A549 (cell line): ENCODE measurements around the gene NREP. TPM values are rescaled to one million over a fixed set of nuclear protein-coding genes. Genes with fewer than 3 reads are reported as not detected.

Experiments
- ATAC-seq, 2 experiments: fragments of 200-7000 bp in 1 of 2; fragments of >200 bp in 1 of 2; cut with Nextera tagmentation in 1 of 2; cut with Tn5 transposase in 1 of 2; 3 replicates each; pipeline versions ENCODE4 v1.8.0 to v1.9.1; 2018 to 2020; ENCODE audit warnings: mild to moderate bottlenecking in 1 of 2, moderate library complexity in 1 of 2
- CTCF ChIA-PET: fragments of 300-600 bp; sonication (Branson Sonifier 250); formaldehyde crosslinking; extraction: SDS; loops from one replicate; lab custom pipeline; 2021; ENCODE audit warnings: antibody characterized with exemption, inconsistent platforms; lab: Yijun Ruan, JAX
- POLR2A ChIA-PET: fragments of 350-600 bp; formaldehyde crosslinking; extraction: SDS; loops from one replicate; lab custom pipeline; 2021; ENCODE audit warnings: antibody characterized with exemption, inconsistent platforms; lab: Yijun Ruan, JAX
- DNase-seq, 2 experiments: peaks; one replicate each; pipeline versions ENCODE4 v3.0.0 to v3.0.0-alpha.2; 2011 to 2016; ENCODE audit warnings: low read depth in 1 of 2, low spot score in 1 of 2
- FAIRE-seq: peaks from 2 replicates; lab custom pipeline; 2011; peaks lifted over from hg19 to GRCh38; lab: Jason Lieb, UNC
- H3K27ac ChIP-seq, 2 experiments: fragments of >200 bp; sonication (Bioruptor Twin); formaldehyde crosslinking; 3 replicates each; pipeline ENCODE4 v1.5.1; 2016 to 2017
- H3K4me1 ChIP-seq: fragments of >200 bp; sonication (Bioruptor Twin); formaldehyde crosslinking; 3 replicates; pipeline ENCODE4 v1.6.1; 2016
- H3K4me2 ChIP-seq: fragments of >200 bp; sonication (Bioruptor Twin); formaldehyde crosslinking; 3 replicates; pipeline ENCODE4 v1.6.1; 2016
- H3K4me3 ChIP-seq: fragments of >200 bp; sonication (Bioruptor Twin); formaldehyde crosslinking; 3 replicates; pipeline ENCODE4 v1.5.1; 2016
- H3K9me3 ChIP-seq: fragments of >200 bp; sonication (Bioruptor Twin); formaldehyde crosslinking; 3 replicates; pipeline ENCODE4 v1.6.1; 2016
- BHLHE40 ChIP-seq: IDR thresholded peaks from 2 replicates; pipeline ENCODE4 v1.6.1; 2012; ENCODE audit warnings: low read depth, low read length, inconsistent platforms
- CBX8 ChIP-seq: fragments of 200-600 bp; sonication (generic); IDR thresholded peaks from 2 replicates; pipeline ENCODE4 v1.6.1; 2016
- CEBPB ChIP-seq, 2 experiments: fragments of >200 bp in 1 of 2; sonication (Bioruptor Twin) in 1 of 2; formaldehyde crosslinking in 1 of 2; IDR thresholded peaks; 2 replicates each; pipeline ENCODE4 v1.6.1; 2012 to 2016
- CHD2 ChIP-seq: fragments of 150-350 bp; IDR thresholded peaks from 2 replicates; pipeline ENCODE4 v1.6.1; 2014; ENCODE audit warnings: low read length; ENCODE audit not compliant: partially characterized antibody
- CHD4 ChIP-seq: fragments of 200-600 bp; sonication (generic); IDR thresholded peaks from 2 replicates; pipeline ENCODE4 v1.6.1; 2016; ENCODE audit warnings: antibody characterized with exemption, mild to moderate bottlenecking, borderline replicate concordance
- CTCF ChIP-seq: fragments of >200 bp; sonication (Bioruptor Twin); formaldehyde crosslinking; IDR thresholded peaks from 3 replicates; pipeline ENCODE4 v1.5.1; 2016
- E2F6 ChIP-seq: IDR thresholded peaks from 2 replicates; pipeline ENCODE4 v1.6.1; 2012; ENCODE audit warnings: low read depth, borderline replicate concordance
- ESRRA ChIP-seq: fragments of 150-350 bp; IDR thresholded peaks from 2 replicates; pipeline ENCODE4 v1.6.1; 2014; ENCODE audit warnings: mild to moderate bottlenecking, low read length, borderline replicate concordance
- GATA3 ChIP-seq: IDR thresholded peaks from 2 replicates; pipeline ENCODE4 v1.6.1; 2012; ENCODE audit warnings: borderline replicate concordance
- HES2 ChIP-seq: fragments of >200 bp; sonication (Bioruptor Twin); formaldehyde crosslinking; IDR thresholded peaks from 2 replicates; pipeline ENCODE4 v1.6.1; 2016
- HOXB13 ChIP-seq: fragments of 250-450 bp; sonication (Bioruptor Pico); IDR thresholded peaks from 2 replicates; pipeline ENCODE4 v1.5.0; 2020; ENCODE audit warnings: low read depth, mild to moderate bottlenecking, moderate library complexity
- MAFK ChIP-seq: fragments of 450-650 bp; IDR thresholded peaks from 2 replicates; pipeline ENCODE4 v1.6.1; 2014; ENCODE audit not compliant: partially characterized antibody
- MAZ ChIP-seq: fragments of 150-350 bp; IDR thresholded peaks from 2 replicates; pipeline ENCODE4 v1.6.1; 2014; ENCODE audit warnings: antibody characterized with exemption, low read depth, low read length, borderline replicate concordance
- NPAS2 ChIP-seq: fragments of 250-450 bp; sonication (Bioruptor Pico); IDR thresholded peaks from 2 replicates; pipeline ENCODE4 v1.8.0; 2022; ENCODE audit warnings: mild to moderate bottlenecking, moderate library complexity, borderline replicate concordance
- NR3C1 ChIP-seq: fragments of >200 bp; sonication (Bioruptor Twin); formaldehyde crosslinking; IDR thresholded peaks from 3 replicates; pipeline ENCODE4 v1.6.1; 2017
- PBX3 ChIP-seq: IDR thresholded peaks from 2 replicates; pipeline ENCODE4 v1.6.1; 2012
- PHF8 ChIP-seq: fragments of 200-600 bp; sonication (generic); IDR thresholded peaks from 2 replicates; pipeline ENCODE4 v1.6.1; 2016; ENCODE audit warnings: low read depth, mild to moderate bottlenecking, antibody characterized with exemption, moderate library complexity, borderline replicate concordance
- RARB ChIP-seq: fragments of 250-450 bp; sonication (Bioruptor Pico); IDR thresholded peaks from 2 replicates; pipeline ENCODE4 v1.8.0; 2021; ENCODE audit warnings: mild to moderate bottlenecking, moderate library complexity
- RCOR1 ChIP-seq: fragments of 150-350 bp; IDR thresholded peaks from 2 replicates; pipeline ENCODE4 v1.6.1; 2014; ENCODE audit warnings: antibody characterized with exemption, low read length, low read depth
- RFX5 ChIP-seq: fragments of 450-650 bp; IDR thresholded peaks from 2 replicates; pipeline ENCODE4 v1.7.1; 2014; ENCODE audit warnings: antibody characterized with exemption, mild to moderate bottlenecking, moderate library complexity
- SMC3 ChIP-seq: fragments of >200 bp; sonication (Bioruptor Twin); formaldehyde crosslinking; IDR thresholded peaks from 3 replicates; pipeline ENCODE4 v1.6.1; 2018; ENCODE audit warnings: inconsistent platforms
- TP53 ChIP-seq: fragments of 250-450 bp; sonication (Bioruptor Pico); IDR thresholded peaks from 2 replicates; pipeline ENCODE4 v1.5.0; 2021; ENCODE audit warnings: mild to moderate bottlenecking, moderate library complexity
- ZC3H11A ChIP-seq: fragments of 450-650 bp; IDR thresholded peaks from 2 replicates; pipeline ENCODE4 v1.6.1; 2014; ENCODE audit warnings: antibody characterized with exemption, mild to moderate bottlenecking
- whole genome bisulfite sequencing: methylation state at CpG from one replicate; pipeline ENCODE4 v1.1.6; 2017; ENCODE audit errors: missing lambda C conversion rate; 5-methylcytosine and 5-hydroxymethylcytosine counted together
- polyA plus RNA-seq, 4 experiments: library from polyadenylated mRNA; depleted of rRNA in 3 of 4; stranded (reverse); fragments of >200 nt; fragmentation: RNase III in 1 of 4; extraction: RNeasy Plus Mini Kit Qiagen cat#74134 plus additional on column Dnase treatment in 1 of 4; gene quantifications; 2 replicates in 3 of 4; 3 replicates in 1 of 4; pipeline ENCODE4 v1.2.3, GENCODE V29; 2011 to 2017
- TF ChIP-seq, protein P1 (sequence below): IDR thresholded peaks from 2 replicates; pipeline ENCODE4 v1.6.1; 2012
- TF ChIP-seq, protein P2 (sequence below): fragments of 200-600 bp; sonication (generic); IDR thresholded peaks from 2 replicates; pipeline ENCODE4 v1.6.1; 2016; ENCODE audit warnings: antibody characterized with exemption, mild to moderate bottlenecking, moderate library complexity

The NREP gene
- polyA plus RNA-seq, 2 of the 4 experiments (the other 2 are of a cell fraction): 8.7 to 28.1 TPM

DNA sequence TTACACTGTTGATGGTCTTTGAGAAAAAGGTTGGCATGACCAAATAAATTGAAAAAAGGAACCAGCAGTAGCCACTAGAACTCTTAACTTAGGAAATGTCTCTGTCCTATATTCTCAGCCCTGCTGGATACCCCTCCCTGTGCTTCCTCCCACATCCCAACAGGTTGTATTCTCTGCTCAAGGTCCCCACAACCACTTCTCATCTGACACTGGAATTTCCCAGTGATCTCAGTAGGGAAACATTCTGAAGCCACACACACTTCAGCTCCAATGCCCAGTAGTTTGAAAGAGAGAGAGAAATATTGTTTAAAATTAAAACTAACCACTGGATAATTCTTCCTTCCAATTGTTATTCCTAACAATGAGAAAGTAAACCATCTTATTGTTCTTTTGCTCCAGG is 30.0 kb upstream of the NREP start:
- CTCF ChIA-PET: no interaction called here
- H3K9me3 ChIP-seq: no peaks in the 10 kb centered on the region
- no peak for ATAC-seq
- H3K4me1 ChIP-seq: no peaks in the 10 kb centered on the region
- POLR2A ChIA-PET: no interaction called here
- no peak for TF ChIP-seq MAFK
- no peak for TF ChIP-seq GATA3
- no peak for TF ChIP-seq PBX3
- TF ChIP-seq TP53 (CRISPR knock-in tag): no peak
- TF ChIP-seq SMC3: no peak
- TF ChIP-seq, protein P1, sequence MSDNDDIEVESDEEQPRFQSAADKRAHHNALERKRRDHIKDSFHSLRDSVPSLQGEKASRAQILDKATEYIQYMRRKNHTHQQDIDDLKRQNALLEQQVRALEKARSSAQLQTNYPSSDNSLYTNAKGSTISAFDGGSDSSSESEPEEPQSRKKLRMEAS: no peak
- no peak for TF ChIP-seq RCOR1
- no peak for TF ChIP-seq HOXB13 (CRISPR knock-in tag)
- DNase-seq: no peak
- H3K4me3 ChIP-seq: no peak overlapping the region
- no peak for FAIRE-seq
- no peak overlapping the region for H3K4me2 ChIP-seq
- H3K27ac ChIP-seq: no peak overlapping the region

DNA sequence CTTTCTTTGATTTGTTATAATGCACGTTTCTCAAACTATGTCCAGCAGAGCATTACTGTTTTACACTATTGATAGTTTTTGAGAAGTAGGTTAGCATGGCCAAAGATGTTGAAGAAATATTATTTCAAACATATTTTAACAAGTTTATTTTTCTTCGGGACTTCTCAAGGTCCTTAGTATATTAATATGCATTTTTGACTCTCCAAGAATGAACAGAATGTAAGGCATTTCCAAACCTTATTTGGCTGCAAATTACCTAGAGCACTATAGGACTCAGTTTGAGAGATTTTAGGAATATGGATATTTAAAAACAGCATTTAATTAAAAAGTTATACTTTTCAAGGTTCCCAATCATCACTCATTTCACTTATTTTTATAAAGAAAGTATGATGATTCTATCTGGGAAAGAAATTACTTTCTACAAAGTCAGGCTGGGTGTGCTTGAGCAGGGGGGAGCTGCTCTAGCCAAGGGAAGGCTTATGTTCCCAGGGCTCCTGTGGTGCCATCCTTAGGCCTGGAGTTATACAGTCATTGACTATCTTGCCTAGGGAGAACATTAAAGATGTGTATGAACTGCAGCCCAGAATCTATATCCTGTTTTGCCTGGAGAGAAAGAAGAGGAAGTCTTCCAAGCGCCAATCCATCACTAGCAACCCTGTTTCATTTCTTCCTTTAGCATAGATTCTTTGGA is 27.6 kb upstream of the NREP start:
- ChIA-PET POLR2A (no interaction called here), CTCF (no interaction called here)
- Histone ChIP-seq H3K4me2 (no peak overlapping the region), H3K27ac (no peak overlapping the region), H3K9me3 (no peaks in the 10 kb centered on the region), H3K4me1 (no peaks in the 10 kb centered on the region), H3K4me3 (no peak overlapping the region)
- FAIRE-seq (no peak), ATAC-seq (no peak), DNase-seq (no peak)
- TF ChIP-seq ZC3H11A (no peak), CTCF (no peak), NPAS2 (CRISPR knock-in tag) (no peak), CEBPB (IDR thresholded peaks at IDR 0.05) (no peak), BHLHE40 (no peak), ESRRA (no peak), PHF8 (no peak), E2F6 (no peak), SMC3 (no peak), CHD2 (no peak), HES2 (no peak), RARB (CRISPR knock-in tag) (no peak), RFX5 (no peak), MAZ (no peak), NR3C1 (no peak), CBX8 (no peak), CHD4 (no peak)
- TF ChIP-seq, protein P2, sequence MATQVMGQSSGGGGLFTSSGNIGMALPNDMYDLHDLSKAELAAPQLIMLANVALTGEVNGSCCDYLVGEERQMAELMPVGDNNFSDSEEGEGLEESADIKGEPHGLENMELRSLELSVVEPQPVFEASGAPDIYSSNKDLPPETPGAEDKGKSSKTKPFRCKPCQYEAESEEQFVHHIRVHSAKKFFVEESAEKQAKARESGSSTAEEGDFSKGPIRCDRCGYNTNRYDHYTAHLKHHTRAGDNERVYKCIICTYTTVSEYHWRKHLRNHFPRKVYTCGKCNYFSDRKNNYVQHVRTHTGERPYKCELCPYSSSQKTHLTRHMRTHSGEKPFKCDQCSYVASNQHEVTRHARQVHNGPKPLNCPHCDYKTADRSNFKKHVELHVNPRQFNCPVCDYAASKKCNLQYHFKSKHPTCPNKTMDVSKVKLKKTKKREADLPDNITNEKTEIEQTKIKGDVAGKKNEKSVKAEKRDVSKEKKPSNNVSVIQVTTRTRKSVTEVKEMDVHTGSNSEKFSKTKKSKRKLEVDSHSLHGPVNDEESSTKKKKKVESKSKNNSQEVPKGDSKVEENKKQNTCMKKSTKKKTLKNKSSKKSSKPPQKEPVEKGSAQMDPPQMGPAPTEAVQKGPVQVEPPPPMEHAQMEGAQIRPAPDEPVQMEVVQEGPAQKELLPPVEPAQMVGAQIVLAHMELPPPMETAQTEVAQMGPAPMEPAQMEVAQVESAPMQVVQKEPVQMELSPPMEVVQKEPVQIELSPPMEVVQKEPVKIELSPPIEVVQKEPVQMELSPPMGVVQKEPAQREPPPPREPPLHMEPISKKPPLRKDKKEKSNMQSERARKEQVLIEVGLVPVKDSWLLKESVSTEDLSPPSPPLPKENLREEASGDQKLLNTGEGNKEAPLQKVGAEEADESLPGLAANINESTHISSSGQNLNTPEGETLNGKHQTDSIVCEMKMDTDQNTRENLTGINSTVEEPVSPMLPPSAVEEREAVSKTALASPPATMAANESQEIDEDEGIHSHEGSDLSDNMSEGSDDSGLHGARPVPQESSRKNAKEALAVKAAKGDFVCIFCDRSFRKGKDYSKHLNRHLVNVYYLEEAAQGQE: no peak
- WGBS: 66% methylated on average over 3 of the region's 3 CpGs
